DMS53 treated with DMSO at 0.1 percent for 48 hours (cell line): ENCODE measurements around the gene RAB25.
"Not testable (repeated sequence)": the region's sequence is repeated elsewhere in the genome, so short reads cannot be mapped to it uniquely, and the experiment has no call there.

Experiments
- DNase-seq: peaks from one replicate; lab custom pipeline; 2025; ENCODE audit not compliant: unreplicated experiment; lab: John Stamatoyannopoulos, UW

RAB25 gene

DNA sequence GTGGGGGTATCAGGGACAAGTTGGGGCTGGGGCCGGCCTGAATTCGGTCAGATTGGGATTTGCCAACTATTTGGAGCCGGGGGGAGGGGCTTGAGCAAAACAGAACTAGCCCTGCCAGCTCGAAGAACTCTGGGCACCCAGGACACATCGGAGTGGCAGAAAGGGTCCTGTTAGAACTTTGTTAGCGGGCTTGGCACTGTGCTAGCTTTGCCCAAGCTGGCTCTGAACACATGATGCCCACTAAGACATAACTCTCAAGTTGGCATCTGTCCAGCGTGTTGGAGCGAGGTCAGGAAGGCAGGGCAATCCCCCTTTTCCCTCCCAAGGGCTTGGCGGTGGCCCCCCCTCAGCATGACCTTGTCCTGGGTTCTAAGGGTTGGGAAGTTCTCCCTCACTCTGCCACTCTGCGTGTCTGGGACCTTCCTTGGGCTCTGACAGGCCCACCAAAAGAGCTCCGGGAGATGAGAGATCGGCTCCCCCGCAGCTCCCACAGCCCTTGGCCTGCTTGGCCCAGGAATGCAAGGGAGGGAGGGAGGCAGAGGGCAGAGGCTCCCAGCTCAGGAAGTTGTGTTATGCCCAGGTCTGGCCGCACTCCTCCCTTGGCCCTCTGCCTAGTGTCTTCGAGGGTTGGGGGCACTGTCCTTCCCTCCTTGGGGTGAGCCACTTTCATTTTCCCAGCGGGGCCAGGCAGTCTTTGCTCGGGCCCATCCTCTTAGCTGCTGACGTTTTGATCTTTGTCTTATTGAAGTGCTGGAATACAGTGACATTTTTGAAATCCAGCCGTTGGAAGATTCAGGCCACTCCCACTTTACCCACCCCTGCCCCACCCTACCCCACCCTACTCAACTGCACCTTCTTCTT lies 54.8 kb downstream of the RAB25 start:
- DNase-seq, result no peak

GRCh38 chr1:156116731-156117130 lies 55.8 kb downstream of the RAB25 start:
- not testable (repeated sequence) for DNase-seq

DNA sequence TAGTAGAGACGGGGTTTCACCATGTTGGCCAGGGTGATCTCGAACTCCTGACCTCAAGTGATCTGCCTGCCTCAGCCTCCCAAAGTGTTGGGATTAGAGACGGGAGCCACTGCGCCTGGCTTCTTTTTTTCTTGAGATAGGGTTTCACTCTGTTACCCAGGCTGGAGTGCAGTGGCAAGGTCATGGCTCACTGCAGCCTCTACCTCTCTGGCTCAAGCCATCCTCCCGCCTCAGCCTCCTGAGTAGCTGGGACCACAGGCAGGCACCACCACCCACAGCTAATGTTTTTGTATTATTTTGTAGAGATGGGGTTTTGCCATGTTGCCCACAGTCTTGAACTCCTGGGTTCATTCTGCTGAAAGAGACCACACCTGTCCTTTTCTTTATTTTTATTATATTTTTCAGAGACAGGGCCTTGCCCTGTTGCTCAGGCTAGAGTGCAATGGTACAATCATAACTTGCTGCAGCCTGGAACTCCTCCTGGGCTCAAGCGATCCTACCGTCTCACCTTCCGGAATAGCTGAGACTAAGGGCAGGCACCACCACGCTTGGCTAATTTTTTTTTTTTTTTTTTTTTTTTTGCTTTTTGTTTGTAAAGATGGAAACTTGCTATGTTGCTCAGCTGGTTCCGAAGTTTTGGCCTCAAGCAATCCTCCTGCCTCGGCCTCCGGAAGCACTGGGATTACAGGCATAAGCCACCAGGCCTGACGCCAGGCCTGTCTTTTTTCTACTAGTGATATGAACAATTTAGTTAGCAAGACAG lies 56.6 kb downstream of the RAB25 start:
- DNase-seq, result no peak

DNA sequence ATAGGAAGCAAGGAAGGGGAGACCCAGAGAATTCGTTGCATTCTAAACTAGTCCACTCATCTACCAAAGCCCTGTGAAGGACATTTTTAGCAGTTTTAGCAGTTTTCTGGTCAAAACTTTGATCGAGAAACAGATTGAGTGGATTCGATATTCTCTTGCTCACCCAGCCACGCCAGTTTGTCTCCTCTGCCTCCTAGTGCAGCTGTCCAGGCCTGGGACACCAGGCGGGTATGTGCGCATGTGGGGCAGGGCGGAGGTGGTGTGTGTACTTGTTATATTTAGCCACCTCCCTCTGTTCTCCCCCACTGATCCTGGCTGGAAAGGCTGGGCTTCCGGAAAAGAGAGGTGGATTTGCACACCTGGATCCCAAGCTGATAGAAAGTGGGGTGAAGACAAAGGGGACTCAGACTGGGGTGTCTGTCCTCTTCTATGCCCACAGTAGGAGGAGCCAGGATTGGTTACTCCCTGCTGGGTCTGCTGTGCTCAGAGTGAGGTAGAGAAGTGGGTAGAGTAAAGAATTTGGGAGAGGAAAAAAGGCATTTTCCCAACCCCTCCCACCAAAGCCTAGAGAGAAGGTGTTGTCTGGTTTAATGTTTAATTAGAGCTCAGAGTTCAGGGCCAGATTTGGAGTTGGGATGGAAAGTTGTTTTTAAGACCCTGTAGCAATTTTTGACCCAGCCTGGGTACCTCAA lies 57.4 kb downstream of the RAB25 start:
- DNase-seq, result no peak

DNA sequence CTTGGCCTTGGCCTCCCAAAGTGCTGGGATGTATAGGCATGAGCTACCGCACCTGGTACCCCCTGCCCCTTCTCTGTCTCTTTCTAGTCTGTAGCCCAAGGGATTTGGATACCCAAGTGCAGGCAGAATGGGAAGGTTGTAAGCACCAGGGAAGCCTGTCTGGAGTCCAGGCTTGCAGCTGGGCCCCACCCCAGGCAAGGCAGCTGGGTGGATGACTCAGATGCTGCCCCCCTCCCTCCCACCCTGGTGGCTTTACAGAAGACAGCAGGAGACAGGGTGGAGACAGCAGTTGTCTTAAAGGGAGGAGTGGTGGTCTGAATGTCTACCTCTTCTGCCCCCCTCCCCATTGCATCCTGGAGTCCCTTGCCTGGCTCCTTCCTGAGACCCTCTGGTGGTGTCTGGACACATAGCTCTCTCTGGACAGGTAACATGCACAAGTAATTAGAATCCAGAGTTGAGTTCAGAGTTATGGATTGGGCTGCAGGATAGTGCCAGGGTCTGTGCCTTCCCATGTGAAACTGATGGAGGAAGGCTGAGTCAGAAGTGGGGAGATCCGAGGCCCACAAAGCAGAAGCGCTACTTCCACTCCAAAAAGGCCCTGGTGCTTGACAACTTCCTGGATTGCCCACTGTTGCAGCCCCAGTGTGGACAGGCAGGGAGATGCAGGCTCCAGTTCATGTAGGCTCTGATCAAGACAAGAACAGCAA lies 58.7 kb downstream of the RAB25 start:
- no peak for DNase-seq
